Renal cortex interstitium (tissue), 15 donors: ENCODE results near the gene SLITRK1. TPM values are rescaled to one million over a fixed set of nuclear protein-coding genes. Genes with fewer than 3 reads are reported as not detected.

Experiments
- DNase-seq, 11 donors: peaks; one replicate each; pipeline ENCODE4 v3.0.0-alpha.2; 2013; ENCODE audit warnings: low read depth in 9 of 11, low spot score in 4 of 11; ENCODE audit errors: extremely low read depth in 1 of 11
- long read RNA-seq, 16 experiments: transcript quantifications; one replicate each; lab custom pipeline, GENCODE V29; 2026
- polyA plus RNA-seq, 3 donors: library from polyadenylated mRNA; unstranded; fragments of 120-200 nt; gene quantifications; one replicate each; pipeline ENCODE4 v1.2.1, GENCODE V29; 2013; ENCODE audit not compliant: insufficient read length in 3 of 3

SLITRK1 gene
- polyA plus RNA-seq: under 1 TPM; 0.06 to 0.40 (median 0.17) TPM
- long read RNA-seq, donor 1: 0 reads
- long read RNA-seq, donor 2, full-length matches to known transcripts: 1 of 1 reads
- long read RNA-seq, donor 2, partial matches to known transcripts: 0 of 1 reads
- long read RNA-seq, donor 2, other reads (novel, unspliced or antisense): 0 of 1 reads
- long read RNA-seq, donor 3, full-length matches to known transcripts: 1 of 1 reads
- long read RNA-seq, donor 3, partial matches to known transcripts: 0 of 1 reads
- long read RNA-seq, donor 3, other reads (novel, unspliced or antisense): 0 of 1 reads
- long read RNA-seq, donor 4: 0 reads
- long read RNA-seq, donor 5: 0 reads
- long read RNA-seq, donor 6: 0 reads
- long read RNA-seq, donor 7: 0 reads
- long read RNA-seq, donor 8: 0 reads
- long read RNA-seq, donor 9, full-length matches to known transcripts: 1 of 1 reads
- long read RNA-seq, donor 9, partial matches to known transcripts: 0 of 1 reads
- long read RNA-seq, donor 9, other reads (novel, unspliced or antisense): 0 of 1 reads
- long read RNA-seq, donor 10, full-length matches to known transcripts: 2 of 2 reads
- long read RNA-seq, donor 10, partial matches to known transcripts: 0 of 2 reads
- long read RNA-seq, donor 10, other reads (novel, unspliced or antisense): 0 of 2 reads
- long read RNA-seq, donor 11: 0 reads
- long read RNA-seq, donor 12: 0 reads
- long read RNA-seq, donor 13: 0 reads
- long read RNA-seq, donor 14, full-length matches to known transcripts: 1 of 1 reads
- long read RNA-seq, donor 14, partial matches to known transcripts: 0 of 1 reads
- long read RNA-seq, donor 14, other reads (novel, unspliced or antisense): 0 of 1 reads
- long read RNA-seq, donor 15: 0 reads
- long read RNA-seq, donor 16: 0 reads

GRCh38 chr13:83881917-83882605 is at the start of gene SLITRK1:
SLITRK1 (minus strand) TSS chr13:83882474; CDS start chr13:83881507, 967 bp downstream.
- DNase-seq: peak; percentile 53 to 85 (median 75)

- DNase-seq: no peak
Observed at GRCh38 chr13:83929157-83929556, 46.9 kb upstream of the SLITRK1 start.

GRCh38 chr13:83919775-83920174 is 37.5 kb upstream of the SLITRK1 start:
- no peak for DNase-seq

DNA sequence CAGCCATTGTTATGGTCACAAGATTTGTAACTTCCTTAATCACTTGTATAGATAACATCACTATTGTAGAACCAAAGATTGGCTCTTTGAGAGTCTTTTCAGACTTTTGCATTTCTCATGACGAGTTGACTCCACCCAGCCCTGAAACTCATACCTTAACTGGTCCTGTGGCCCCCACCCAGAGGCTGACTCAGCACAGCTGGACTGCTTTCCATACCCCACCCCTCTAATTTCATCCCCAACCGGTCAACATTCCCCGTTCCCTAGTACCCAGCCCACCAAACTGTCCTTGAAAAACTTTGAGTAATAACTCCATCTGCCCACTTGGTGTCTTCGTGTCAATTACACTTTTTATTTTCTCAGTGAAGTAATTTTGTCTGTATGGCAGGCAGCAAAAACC is 32.1 kb upstream of the SLITRK1 start:
- no peak for DNase-seq

GRCh38 chr13:83907196-83907989 is 25.1 kb upstream of the SLITRK1 start:
- DNase-seq: no peak

DNA sequence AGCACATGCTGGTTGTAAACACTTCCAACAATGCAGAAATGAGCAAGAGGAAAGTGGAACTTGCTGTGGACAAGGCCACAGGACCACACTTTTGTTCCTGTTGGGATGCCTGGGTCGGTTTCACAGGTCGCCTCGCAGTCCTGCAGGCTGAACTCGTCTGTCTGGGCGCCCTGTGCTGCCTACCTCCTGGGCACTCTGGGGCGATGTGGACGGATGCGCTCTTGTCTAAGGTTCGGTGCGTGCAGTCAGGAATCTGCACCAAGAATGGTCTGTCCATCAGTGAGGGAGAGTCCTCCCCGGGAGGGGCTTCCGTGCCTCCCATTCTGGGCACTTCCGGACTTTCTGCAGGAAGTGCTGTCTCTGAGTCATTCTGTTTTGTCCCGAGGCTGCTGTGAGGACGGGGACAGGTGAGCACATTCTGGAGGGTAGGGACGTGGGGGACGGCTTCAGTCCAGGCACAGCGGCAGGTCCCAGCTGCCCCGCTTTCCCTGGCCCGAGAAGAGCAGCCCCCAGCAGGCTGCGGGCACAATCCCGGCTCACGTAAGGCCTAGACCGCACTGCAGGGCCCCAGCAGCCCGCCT is 24.1 kb upstream of the SLITRK1 start:
- no peak for DNase-seq

DNA sequence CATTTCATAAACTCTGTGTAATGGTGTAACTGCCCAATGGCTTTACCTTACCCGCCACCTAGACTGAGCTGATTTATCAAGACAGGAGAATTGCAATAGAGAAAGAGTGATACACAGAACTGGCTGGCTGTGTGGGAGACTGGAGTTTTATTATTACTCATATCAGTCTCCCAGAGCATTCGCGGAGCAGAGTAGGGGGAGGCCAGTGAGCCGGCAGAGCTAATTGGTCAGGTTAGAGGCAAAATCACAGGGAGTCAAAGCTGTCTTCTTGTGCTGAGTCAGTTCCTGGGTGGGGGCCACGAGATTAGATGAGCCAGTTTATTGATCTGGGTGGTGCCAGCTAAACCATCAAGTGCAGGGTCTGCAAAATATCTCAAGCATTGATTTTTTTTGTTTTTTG is 23.4 kb upstream of the SLITRK1 start:
- no peak for DNase-seq

DNA sequence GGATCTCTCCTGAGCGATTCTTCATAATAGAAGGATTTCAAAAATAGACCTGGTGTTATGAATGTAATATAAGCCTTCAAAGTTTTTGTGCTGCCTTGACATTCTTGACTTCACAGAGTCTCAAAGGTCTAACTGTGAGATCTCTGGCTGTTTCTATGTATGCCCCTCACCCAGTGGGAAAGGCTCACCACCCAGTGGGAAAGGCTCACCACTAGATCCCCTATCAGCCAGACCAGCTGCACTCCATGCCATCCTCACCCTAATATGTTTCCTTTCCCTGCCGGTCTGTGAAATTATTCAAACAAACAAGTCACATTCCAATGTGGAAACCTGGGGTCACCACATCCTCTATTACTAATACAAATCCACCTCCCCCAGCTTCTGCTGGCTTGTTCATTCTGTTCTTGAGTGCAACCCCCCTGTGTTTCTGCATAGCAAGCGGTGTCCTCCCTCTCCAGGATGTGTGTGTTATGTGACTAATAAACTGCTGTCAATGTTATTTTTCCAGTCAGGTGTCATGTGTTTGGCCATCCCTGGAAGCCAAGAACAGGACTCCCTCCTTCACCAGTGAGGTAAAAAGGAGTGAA is 13.8 kb upstream of the SLITRK1 start:
- no peak for DNase-seq

DNA sequence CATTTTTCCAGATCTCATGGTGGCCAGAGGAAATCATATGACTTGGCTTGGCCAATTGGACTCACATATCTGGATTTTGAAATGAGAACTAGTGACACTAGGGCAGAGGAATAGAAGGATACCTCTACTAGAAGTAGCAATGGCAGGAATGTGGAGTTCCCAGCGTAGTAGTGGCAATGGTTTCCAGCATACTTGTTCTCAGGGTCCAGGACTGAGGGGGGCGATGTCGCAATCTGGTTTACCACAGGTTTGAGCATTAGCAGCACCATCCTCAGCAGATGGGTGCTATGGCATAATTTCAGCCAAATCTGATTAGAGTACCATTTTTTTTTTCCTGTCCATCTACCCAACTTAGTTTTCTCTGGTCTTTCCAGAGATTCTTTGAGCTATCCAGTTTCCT is 8.1 kb upstream of the SLITRK1 start:
- DNase-seq: no peak

DNA sequence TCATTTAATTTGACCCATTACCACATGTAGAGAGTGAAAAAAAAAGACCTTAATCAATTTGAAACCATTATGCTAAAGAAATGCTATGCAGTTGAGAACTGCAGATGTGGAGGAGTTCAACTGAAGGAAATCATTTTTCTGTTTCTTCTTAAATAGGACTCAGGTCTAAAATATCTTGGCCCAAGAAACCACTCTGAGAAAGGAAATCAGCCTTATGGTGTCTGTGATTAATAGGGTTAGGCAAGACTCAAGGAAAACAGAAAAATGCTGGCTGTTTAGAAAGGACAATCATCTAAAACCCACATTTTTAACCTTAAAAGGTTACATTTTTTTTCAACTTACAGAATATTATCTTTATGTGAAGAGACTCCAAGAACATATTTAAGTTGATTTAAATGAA is 1.9 kb upstream of the SLITRK1 start:
- no peak for DNase-seq

GRCh38 chr13:83883061-83883523 is 818 bp upstream of the SLITRK1 start:
- DNase-seq: no peak

GRCh38 chr13:83882606-83882959 is 309 bp upstream of the SLITRK1 start:
- DNase-seq: no peak

DNA sequence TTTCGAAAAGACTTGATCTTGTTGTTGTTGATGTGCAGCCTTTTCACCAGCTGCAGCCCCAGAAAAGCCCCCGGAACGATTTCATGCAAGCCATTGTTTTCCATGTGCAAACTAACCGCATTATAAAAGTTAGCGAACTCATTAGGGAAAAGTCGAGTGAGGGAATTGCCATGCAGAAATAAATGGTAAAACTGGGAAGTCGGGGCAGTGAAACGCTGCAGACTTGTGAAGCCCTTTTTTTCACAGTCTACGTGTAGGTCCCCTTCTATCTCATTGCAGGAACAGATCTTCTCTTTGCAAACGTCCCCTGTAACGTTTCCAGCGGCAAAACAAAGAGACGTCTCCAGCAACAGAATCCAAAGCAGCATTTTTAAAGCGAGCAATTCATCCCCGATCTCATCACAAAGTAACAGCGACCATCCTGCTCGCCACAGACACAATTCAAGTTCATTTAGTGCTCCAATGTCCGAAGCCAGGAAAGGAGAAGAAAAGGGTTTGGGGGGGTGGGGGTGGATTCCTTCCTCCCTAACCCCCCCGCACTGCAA is 1.1 kb downstream of the SLITRK1 start:
- no peak for DNase-seq

GRCh38 chr13:83880275-83881139 is 1.8 kb downstream of the SLITRK1 start:
- DNase-seq: no peak

GRCh38 chr13:83879431-83880171 is 2.7 kb downstream of the SLITRK1 start:
- DNase-seq: no peak
